HG02970 (cell line): ENCODE results near the gene ATF4.
"Not testable (repeated sequence)": the region's sequence is repeated elsewhere in the genome, so short reads cannot be mapped to it uniquely, and the experiment has no call there.

Source experiments
- ATAC-seq: cut with Tn5 transposase; IDR thresholded peaks from one replicate; pipeline ENCODE4 v1.9.1; 2021; ENCODE audit warnings: mild to moderate bottlenecking, moderate library complexity, moderate number of reproducible peaks; ENCODE audit not compliant: unreplicated experiment, low FRiP score

ATF4 gene

GRCh38 chr22:39510529-39511149 lies 9.7 kb upstream of the ATF4 start:
- no peak for ATAC-seq

- no peak for ATAC-seq
Measured at GRCh38 chr22:39511226-39511625, 9.1 kb upstream of the ATF4 start.

DNA sequence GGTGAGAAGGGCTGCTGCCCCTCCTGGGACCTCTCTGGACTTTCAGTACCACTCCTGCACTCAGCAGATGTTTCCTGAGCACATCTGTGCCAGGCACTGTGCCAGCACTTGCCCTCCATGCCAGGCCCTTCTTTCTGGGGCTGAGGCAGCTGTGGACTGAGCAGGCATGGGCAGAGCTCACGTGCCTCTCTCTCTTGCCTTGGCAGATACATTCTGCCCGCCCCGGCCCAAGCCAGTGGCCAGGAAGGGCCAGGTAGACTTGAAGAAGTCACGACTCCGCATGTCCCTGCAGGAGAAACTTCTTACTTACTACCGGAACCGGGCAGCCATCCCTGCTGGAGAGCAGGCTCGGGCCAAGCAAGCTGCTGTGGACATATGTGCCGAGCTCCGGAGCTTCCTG lies 8.3 kb upstream of the ATF4 start:
- no peak for ATAC-seq

DNA sequence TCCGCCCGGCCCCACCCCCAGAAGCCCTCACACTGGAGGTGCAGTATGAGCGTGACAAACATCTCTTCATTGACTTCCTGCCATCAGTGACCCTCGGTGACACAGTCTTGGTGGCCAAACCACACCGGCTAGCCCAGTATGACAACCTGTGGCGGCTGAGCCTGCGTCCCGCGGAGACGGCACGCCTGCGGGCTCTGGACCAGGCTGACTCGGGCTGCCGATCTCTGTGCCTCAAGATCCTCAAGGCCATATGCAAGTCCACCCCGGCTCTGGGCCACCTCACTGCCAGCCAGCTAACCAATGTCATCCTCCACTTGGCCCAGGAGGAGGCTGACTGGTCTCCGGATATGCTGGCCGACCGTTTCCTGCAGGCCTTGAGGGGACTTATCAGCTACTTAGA lies 6.6 kb upstream of the ATF4 start:
- no peak for ATAC-seq

DNA sequence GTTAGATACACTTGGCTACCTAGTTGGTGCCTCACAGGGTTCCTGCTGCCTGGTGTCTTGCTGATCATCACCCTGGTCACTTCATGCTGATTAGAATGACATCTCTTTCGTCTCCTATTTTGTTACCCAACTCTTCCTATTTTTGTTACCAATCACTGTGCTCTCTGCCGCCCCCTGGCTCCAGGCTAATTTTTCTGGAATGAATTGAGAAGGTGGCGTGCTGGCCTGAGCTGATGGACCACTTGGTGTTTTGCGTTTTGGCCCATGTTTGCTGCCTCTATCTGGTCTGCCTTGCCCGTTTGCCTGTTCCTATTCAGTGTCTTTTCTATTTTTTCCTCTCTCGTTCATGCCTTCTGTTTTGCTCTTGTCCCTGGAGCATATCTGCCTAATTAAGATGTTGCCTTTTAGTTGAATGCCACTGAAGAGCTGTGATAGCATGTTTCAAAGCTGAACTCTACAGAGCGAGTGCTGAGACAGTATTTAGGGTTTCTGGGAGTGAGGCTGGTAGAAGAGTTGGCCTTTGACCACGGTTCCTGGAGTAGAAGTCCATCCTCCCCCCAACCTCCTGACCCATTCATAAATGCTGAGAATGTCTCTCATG lies 5.9 kb upstream of the ATF4 start:
- no peak for ATAC-seq

- no peak for ATAC-seq
Measured at GRCh38 chr22:39515266-39516050, 4.9 kb upstream of the ATF4 start.

DNA sequence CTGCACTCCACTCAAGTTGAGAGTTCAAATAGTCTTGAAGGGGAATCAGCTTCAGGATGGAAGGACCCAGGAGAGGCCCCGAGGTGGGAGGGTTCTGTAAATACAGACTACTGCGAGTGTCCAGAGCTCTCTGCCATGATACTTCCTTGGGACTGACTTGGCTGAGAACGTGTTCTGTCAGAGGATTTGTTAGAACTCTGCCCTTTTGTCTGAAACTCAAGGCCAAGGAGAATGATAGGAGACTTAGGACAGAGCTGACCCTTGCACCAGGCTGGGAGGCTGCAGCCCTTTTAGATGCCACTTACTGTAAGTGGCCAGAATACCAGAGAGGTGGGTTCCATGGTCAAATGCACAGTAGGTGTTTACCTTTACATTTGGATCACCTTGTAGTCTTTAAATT lies 2.9 kb upstream of the ATF4 start:
- no peak for ATAC-seq

DNA sequence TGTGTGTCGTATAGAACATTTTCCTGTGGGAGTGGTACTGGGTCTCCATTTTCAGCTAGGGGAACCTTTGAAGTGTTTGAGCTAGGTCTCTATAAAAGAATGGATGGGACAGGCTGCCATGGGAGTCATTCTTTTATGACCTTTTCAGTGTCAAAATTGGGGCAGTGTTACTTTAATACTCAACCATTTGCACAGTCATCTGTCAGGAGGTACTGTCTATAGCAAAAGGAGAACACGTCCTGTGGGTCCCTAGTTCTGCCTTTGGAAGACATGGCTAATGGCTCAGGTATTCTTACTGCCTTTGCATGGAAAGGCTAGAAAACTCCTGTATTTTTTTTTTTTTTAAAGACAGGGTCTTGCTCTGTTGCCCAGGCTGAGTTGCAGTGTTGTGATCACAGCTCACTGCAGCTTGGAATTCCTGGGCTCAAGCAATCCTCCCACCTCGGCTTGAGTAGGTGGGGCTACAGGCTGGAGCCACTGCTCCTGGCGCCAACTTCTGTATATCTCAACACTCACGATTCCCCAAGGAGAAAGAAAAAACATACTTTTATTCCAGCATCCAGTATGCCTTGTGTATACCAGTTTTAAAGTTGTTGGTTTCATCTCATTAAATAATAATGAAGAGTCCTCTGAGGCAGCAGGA lies 2.1 kb upstream of the ATF4 start:
- ATAC-seq: no peak

DNA sequence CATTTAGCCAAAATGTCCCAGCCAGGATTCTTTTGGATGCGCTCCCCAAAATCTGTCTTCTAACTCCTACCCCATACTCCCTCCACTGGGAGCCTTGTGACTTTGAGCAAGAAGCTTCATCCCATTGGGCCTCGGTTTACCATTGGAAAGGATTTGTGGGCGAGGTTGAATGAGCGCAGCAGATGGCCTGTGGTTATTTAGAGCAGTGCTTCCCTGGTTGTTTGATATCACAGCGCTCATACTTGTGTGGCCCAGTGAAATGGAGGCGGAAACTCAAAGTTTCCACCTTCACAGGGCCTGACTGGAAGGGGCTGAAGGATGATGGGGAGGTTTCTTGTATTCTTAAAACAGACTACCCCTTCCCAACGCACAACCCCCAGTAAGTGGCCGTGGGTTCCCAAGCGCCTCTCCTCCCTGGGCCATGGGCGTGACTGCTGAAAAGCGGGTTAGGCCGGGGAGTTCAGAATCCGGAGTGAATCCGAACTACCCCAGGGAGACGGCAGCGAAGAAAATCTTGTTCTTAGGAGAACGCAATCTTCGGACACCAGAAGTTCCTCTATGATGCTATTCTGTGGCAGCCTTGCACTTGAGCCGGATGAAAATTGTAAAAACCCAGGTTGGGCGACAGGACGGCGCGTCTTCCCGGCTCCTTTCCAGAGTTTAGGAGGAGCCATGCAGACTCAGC lies 1.2 kb upstream of the ATF4 start:
- ATAC-seq: no peak

GRCh38 chr22:39519681-39520225 lies 609 bp upstream of the ATF4 start:
- peak; percentile 68 for ATAC-seq

- not testable (repeated sequence) for ATAC-seq
Measured at GRCh38 chr22:39521106-39521885, 934 bp downstream of the ATF4 start.

DNA sequence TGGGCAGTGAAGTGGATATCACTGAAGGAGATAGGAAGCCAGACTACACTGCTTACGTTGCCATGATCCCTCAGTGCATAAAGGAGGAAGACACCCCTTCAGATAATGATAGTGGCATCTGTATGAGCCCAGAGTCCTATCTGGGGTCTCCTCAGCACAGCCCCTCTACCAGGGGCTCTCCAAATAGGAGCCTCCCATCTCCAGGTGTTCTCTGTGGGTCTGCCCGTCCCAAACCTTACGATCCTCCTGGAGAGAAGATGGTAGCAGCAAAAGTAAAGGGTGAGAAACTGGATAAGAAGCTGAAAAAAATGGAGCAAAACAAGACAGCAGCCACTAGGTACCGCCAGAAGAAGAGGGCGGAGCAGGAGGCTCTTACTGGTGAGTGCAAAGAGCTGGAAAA lies 1.7 kb downstream of the ATF4 start:
- not testable (repeated sequence) for ATAC-seq

GRCh38 chr22:39522567-39523300 lies 2.4 kb downstream of the ATF4 start:
- ATAC-seq: no peak

GRCh38 chr22:39524089-39524752 lies 3.9 kb downstream of the ATF4 start:
- no peak for ATAC-seq

GRCh38 chr22:39524753-39525657 lies 4.6 kb downstream of the ATF4 start:
- no peak for ATAC-seq

DNA sequence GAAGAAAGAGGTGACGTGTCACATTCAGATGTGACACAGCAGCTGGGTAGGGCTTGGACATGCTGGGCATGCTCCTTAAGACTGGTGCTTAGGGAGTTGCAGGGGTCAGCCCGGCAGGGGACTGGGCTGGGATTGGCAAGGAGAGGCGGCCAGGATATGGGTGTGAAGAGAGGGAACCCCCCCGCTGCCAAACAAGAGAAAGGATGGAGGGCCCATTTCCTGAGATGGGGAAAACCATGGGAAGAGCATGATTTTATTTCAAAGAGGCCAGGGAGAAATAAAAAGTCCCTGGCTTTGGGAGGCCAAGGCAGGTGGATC lies 5.3 kb downstream of the ATF4 start:
- no peak for ATAC-seq

- ATAC-seq: no peak
Measured at GRCh38 chr22:39526736-39527171, 6.4 kb downstream of the ATF4 start.
